K562 treated with DMSO at 1 percent for 48 hours (cell line): ENCODE measurements around the gene PRR36. TPM values are rescaled to one million over a fixed set of nuclear protein-coding genes. Genes with fewer than 3 reads are reported as not detected.

Source experiments
- total RNA-seq: library from RNA; unstranded; fragments of 300-600 nt; gene quantifications from 2 replicates; pipeline ENCODE4 v1.2.3, GENCODE V29; 2022; ENCODE audit warnings: low replicate concordance; ENCODE audit errors: extremely low read depth

PRR36 gene
- total RNA-seq, result not detected in 2 replicates

GRCh38 chr19:7874076-7874896 is at the start of gene PRR36:
TSS of gene PRR36 (minus strand) at chr19:7874390. CDS start at chr19:7873689, 701 bp downstream.

DNA sequence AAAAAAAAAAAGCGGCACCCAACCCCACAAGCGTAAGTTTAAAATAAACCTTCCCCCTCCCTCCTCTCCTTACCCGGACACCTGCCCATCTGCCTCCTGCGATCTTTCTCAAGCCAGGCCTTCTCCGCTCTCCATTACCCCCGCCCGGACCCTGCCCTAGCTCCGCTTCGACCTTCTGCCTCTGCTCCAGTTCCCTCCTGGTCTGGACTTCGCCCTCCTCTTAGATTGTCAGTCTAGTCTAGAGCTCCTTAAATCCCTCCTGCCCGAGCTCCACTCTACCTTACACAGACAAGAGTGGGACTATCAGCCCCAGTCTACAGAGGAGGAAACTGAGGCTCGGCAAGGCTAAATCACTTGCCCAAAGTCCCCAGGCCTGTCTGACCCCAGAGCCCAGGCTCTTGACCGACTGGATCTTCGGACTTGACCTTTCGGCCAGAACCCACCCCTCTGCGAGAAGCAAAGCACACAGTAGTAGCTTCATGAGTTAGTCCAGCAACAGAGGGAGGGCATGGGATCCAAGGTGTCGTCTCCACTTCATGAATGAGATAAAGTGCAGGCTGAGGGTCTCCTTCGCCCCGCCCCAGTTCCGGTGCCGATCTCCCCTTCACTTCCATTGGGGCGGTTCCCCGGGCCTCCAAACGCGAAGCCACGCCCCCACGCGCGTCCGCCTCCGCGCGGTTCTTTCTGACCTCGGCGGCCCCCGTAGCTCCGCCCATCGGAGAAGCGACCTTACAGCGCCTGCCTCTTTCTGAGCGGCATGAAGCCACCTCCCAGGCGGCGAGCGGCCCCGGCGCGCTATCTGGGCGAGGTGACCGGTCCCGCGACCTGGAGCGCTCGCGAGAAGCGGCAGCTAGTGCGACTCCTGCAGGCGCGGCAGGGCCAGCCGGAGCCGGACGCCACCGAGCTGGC is 45.7 kb upstream of the PRR36 start, which contains the start of gene SNAPC2:
SNAPC2 (plus strand) TSS at position 729 of the 909 bp plus-strand sequence; CDS start at position 758, 29 bp downstream.

GRCh38 chr19:7914598-7915045 is 40.4 kb upstream of the PRR36 start, which contains the start of gene TGFBR3L:
TSS of gene TGFBR3L (plus strand) at chr19:7914830.

DNA sequence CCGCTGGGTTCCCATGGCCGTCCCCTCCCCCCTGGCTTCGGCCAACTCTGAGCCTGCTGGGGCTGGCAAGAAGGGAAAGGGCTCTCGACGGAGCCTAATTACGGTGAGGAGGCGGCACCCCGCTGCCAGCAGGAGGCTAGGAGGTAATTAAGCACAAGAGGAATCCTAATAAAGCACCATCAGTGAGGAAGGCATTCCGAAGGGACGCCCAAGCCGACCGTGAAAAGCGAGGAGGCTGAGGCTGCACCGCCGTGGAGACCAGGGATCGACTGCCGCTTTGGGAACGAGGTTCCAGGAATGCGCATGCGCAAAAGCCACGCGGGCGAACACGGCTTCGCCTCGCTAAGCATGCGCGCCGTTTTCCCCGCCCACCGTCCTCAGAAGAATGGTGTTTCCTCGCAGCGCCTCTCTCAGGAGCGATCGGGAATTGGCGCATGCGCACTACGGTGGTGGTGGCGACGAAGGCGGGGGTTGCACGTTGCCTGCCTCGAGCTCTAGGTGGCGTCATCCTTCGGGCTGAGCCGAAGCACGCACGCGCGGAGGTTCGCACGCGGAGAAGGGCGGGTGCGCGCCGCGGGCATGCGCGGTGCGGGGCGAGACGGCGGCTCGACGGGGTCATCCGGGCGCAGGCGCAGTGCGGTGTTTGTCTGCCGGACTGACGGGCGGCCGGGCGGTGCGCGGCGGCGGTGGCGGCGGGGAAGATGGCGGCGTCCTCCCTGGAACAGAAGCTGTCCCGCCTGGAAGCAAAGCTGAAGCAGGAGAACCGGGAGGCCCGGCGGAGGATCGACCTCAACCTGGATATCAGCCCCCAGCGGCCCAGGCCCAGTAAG is 29.3 kb upstream of the PRR36 start, which contains the start of gene MAP2K7:
MAP2K7 (plus strand) TSS at position 634 of the 830 bp plus-strand sequence; CDS start at position 702, 68 bp downstream.

DNA sequence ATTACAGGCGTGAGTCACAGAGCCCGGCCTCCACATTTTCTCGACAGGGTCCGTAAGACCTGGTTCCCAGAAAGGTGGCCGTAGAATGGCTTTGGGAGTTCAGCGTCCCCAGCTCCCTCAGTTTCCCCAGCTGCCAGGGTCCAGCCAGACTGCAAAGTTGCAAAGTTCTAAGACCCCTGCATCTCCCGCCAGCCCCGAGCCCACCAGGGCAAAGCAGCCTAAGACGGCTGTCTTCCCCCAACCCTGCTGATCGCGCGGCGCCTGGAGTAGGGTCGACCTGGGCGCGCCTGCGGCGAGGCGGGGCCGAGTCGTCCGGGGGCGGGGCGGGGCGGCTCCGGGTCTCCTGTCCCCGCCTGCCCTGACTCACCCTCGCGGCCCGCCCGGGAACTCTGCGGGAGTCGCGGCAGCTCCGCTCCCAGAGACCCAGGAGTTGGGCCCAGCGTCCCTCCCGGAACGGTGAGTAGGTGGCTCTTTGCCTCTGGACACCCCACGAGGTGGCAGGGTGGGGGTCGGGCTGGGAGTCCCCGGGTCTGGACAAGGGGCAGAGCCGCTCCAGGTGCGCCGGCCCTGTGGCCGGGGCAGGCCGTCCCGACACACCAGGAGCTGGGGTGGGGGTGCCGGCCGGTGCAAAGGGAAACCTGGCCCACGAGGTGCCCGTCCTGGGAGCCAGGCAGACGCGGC is 14.1 kb upstream of the PRR36 start, which contains the start of gene LRRC8E:
LRRC8E (plus strand) TSS at position 366 of the 681 bp plus-strand sequence. CDS start 7,094 bp downstream, outside the sequence.

DNA sequence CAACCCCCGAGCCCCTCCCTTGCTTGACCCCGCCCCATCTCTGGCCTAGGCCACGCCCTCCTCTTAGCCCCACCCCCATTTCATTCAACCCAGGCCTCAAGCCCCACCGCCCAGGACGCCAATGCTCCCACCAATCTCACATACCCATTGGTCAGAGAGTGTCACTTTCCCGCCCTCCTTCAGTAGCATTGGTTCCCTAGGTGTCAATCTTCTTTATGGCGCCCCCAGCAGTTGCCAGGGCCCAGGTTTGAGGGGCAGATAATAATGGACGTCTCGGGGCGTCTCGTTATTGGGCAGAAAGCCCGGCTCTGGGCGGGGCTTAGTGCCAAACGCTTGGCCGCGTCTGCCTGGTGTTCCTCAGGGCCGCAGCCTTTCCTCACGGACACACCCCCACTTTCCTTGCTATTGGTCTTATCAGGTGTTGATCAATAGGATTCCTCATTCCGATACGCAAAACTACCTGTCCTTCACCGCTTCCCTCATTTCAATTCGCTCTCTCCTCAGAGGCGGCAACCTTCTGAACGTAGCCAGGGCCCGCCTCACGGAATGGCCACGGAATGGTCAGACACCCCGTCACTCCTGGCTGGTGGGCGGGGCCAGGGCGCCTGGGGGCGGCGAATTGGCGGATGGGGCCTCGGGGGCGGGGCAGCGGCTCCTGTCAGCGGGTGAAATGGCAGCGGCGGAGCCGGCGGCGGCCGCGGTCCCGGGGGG is 44.5 kb downstream of the PRR36 start, which contains the start of gene EVI5L:
EVI5L (plus strand) TSS at position 658 of the 711 bp plus-strand sequence. CDS start 16,325 bp downstream, outside the sequence.

Other genes starting within 250 kb of the PRR36 start
- not detected in 2 replicates for gene XAB2, start 244.8 kb downstream of the PRR36 start, total RNA-seq
- gene PET100, start 244.6 kb downstream of the PRR36 start, total RNA-seq, result not detected in 2 replicates
- gene PCP2, start 240.7 kb downstream of the PRR36 start, total RNA-seq, result not detected in 2 replicates
- gene STXBP2, start 237.3 kb downstream of the PRR36 start, total RNA-seq, result not detected in 2 replicates
- gene RETN, start 205.3 kb downstream of the PRR36 start, total RNA-seq, result not detected in 2 replicates
- not detected in 2 replicates for gene MCEMP1, start 197.3 kb downstream of the PRR36 start, total RNA-seq
- not detected in 2 replicates for gene TRAPPC5, start 193.6 kb downstream of the PRR36 start, total RNA-seq
- not detected in 2 replicates for gene FCER2, start 172.3 kb downstream of the PRR36 start, total RNA-seq
- not detected in 2 replicates for gene CLEC4G, start 142.3 kb downstream of the PRR36 start, total RNA-seq
- gene CD209, start 126.9 kb downstream of the PRR36 start, total RNA-seq, result not detected in 2 replicates
- not detected in 2 replicates for gene CLEC4M, start 111.1 kb downstream of the PRR36 start, total RNA-seq
- not detected in 2 replicates for gene EVI5L, start 44.2 kb downstream of the PRR36 start, total RNA-seq
- gene LRRC8E, start 14.1 kb upstream of the PRR36 start, total RNA-seq, result not detected in 2 replicates
- gene MAP2K7, start 29.5 kb upstream of the PRR36 start, total RNA-seq, result not detected in 2 replicates
- gene TGFBR3L, start 40.4 kb upstream of the PRR36 start, total RNA-seq, result not detected in 2 replicates
- not detected in 2 replicates for gene SNAPC2, start 45.9 kb upstream of the PRR36 start, total RNA-seq
- gene CTXN1, start 51.7 kb upstream of the PRR36 start, total RNA-seq, result not detected in 2 replicates
- not detected in 2 replicates for gene TIMM44, start 69.3 kb upstream of the PRR36 start, total RNA-seq
- not detected in 2 replicates for gene ELAVL1, start 131.3 kb upstream of the PRR36 start, total RNA-seq
- gene CCL25, start 178.4 kb upstream of the PRR36 start, total RNA-seq, result not detected in 2 replicates